ENCODE measurements around the gene LZTR1.
"Not testable (repeated sequence)": the region's sequence is repeated elsewhere in the genome, so short reads cannot be mapped to it uniquely, and the experiment has no call there.

Gene LZTR1

DNA sequence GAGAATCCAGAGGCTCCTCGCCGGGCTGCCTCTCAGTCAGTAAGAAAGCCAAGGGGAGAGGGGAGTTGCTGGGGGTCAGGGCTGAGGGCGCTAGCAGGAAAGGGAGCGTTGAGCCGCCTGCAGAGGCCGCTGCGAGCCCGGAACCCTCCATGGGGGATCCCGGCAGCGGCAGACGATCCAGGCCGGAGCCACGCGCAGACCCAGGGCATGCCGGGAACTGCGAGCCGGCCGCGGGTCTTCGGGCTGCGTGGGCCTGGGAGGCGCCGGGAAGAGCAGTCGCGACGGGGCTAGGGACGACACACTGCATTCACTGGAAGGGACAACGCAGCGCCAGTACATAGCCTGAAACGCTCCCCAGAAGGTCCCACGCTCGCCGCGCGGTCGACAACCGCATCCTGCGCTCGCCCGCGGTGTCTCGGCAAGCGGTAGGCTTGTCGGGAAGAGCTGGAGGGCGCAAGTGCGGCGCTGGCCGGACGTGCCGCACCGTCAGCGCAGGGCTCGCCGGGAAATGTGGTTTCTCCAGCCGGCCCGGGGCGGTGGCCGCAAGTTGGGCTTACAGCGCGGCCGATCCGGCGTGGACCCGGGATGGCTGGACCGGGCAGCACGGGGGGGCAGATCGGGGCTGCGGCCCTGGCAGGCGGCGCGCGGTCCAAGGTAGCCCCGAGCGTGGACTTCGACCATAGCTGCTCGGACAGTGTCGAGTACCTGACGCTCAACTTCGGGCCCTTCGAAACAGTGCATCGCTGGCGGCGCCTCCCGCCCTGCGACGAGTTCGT, at the start of gene LZTR1:
TSS of gene LZTR1 (plus strand) at position 511 of the 776 bp plus-strand sequence. CDS start at position 586, 75 bp downstream.
- peak in 1 of 2 experiments; percentile 80 for DNase-seq

- no peak for DNase-seq
These were observed 48.2 kb upstream of the LZTR1 start for GRCh38 chr22:20933910-20934309.

- not testable (repeated sequence) for DNase-seq
These were observed 47.0 kb upstream of the LZTR1 start for GRCh38 chr22:20935049-20935448.

- DNase-seq: not testable (repeated sequence)
These were observed 46.1 kb upstream of the LZTR1 start for GRCh38 chr22:20935780-20936539.

- no peak for DNase-seq
These were observed 44.9 kb upstream of the LZTR1 start for GRCh38 chr22:20937031-20937793.

- DNase-seq: no peak
These were observed 44.1 kb upstream of the LZTR1 start for GRCh38 chr22:20937794-20938671.

DNA sequence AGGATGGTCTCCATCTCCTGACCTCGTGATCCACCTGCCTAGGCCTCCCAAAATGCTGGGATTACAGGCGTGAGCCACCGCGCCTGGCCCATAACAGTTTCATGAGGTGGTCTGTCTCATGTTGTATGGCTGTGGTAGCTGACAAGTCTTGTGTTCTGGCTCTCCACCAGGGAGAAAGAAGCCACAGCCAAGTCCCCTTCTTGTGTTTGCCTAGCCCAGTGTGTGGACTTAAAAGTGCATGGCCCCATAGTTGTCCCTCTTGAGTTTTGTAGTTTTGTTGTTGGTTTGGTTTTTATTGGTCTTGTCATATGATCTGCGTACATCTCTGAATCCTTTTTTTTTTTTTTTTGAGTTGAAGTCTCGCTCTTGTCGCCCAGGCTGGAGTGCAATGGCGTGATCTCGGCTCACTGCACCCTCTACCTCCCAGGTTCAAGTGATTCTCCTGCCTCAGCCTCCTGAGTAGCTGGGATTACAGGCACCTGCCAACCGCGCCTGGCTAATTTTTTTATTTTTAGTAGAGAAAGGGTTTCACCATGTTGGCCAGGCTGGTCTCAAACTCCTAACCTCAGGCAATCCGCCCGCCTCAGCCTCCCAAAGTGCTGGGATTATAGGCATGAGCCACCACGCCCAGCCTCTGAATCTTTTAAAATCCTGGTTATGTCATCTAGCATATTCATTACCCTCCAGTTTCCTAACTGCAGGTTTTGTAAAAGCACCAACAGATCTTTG, 42.5 kb upstream of the LZTR1 start:
- DNase-seq: not testable (repeated sequence)

GRCh38 chr22:20940186-20940651, 41.9 kb upstream of the LZTR1 start:
- peak; percentile 54 to 89 for DNase-seq

GRCh38 chr22:20940904-20941385, 41.2 kb upstream of the LZTR1 start:
- no peak for DNase-seq

DNA sequence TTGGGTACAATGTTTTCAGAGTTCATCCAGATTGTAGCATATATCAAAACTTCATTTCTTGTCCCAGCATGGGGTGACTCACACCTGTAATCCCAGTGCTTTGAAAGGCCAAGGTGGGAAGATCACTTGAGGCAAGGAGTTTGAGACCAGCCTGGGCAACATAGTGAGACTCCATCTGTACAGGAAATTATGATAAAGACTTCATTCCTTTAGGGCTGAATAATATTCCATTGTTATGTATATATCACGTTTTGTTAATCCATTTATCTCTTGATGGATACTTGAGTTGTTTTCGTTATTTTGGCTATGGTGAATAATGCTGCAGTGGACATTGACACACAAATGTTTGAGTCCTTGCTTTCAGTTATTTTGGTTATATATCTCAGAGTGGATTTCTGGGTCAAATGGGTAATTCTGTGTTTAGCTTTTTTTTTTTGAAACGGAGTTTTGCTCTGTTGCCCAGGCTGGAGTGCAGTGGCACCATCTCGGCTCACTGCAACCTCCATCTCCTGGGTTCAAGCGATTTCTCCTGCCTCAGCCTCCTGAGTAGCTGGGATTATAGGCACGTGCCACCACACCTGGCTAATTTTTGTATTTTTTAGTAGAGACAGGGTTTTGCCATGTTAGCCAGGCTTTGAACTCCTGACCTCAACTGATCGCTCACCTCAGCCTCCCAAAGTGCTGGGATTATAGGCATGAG, 39.7 kb upstream of the LZTR1 start:
- DNase-seq: not testable (repeated sequence)

DNA sequence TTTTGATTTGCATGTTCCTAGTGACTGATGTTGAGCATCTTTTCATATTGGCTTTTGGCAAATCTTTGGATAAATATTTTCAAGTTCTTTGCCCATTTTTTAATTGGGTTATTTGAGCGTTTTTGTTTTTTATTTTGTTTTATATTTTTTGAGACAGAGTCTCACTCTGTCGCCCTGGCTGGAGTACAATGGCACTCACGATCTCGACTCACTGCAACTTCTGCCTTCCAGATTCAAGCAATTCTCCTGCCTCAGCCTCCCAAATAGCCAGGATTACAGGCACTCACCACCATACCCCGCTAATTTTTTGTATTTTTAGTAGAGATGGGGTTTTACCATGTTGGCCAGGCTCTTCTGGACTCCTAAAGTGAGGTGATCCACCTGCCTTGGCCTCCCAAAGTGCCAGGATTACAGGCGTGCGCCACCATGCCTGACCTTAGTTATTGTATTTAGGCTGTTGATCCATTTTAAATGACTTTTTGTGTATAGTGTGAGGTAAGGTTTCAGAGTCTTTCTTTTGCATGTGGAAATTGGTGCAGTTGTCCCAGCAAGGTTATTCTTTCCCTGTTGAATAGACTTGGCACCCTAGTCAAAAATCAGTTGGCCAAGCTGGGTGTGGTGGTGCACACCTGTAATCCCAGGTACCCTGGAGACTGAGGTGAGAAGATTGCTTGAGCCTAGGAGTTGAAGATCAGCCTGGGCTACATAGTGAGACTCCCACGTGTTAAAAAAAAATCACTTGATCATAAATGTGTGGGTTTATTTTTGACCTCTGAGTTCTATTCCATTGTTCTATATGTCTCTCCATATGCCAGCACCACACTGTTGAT, 38.8 kb upstream of the LZTR1 start:
- no peak for DNase-seq

- DNase-seq: no peak
These were observed 38.1 kb upstream of the LZTR1 start for GRCh38 chr22:20944042-20944441.

- DNase-seq: no peak
These were observed 36.5 kb upstream of the LZTR1 start for GRCh38 chr22:20945578-20945934.

DNA sequence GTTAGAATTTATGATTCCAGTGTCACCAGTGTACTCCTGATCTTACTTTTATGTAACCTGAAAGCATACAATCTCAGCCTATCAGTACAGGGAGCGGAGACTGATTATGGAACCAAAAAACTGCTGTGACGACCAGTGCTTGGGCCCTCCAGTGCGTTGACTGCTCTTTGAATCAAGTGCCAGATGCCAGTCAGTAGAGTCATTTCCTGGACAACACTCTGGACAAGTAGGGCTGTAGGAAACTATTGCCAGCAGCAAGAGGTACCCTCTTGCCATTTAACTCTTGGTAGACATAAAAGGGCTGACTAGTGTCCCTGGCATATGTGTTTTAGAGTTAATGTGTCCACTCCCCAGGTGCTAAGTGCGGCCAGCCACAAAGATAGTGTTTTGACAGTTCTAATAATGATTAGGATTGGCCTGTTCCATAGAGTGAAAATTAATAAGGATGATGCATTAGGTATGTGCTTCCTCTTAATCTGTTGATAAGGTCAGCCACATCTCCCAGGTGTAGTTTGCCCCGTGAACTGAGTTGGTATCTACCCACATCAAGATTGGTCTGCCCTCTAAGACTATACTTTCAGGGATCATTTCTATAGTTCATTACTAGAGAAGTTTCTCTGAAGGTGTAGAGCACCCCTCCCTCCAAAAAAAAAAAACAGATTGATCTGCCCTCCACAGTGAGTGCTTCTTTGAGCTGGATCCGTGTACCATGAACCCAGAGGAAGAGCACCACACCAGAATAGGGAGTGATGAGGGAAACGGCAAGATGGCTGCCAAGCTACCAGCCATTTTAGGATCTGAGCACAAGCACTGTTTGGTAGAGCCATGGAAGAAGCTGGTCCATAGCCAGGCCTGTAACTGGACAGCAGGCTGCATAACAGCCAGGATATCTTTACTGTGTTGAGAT, 35.8 kb upstream of the LZTR1 start:
- DNase-seq: no peak

DNA sequence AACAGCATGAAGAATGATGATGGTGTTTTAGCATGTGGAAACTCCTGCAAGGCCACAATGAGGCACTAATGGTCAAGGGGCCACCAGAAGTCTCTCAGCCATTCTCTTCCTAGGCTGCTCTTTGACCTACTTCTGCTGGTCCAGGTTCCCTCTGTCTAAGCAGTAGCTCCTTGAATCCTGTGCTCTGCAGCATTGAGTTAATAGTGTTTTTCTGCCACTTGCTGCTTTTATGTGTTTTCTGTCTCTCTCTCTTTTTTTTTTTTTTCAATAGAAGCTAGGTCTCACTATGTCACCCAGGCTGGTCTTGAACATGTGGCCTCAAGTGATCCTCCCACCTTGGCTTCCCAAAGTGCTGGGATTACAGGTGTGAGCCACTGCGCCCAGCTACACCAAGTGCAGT, 35.1 kb upstream of the LZTR1 start:
- no peak for DNase-seq

DNA sequence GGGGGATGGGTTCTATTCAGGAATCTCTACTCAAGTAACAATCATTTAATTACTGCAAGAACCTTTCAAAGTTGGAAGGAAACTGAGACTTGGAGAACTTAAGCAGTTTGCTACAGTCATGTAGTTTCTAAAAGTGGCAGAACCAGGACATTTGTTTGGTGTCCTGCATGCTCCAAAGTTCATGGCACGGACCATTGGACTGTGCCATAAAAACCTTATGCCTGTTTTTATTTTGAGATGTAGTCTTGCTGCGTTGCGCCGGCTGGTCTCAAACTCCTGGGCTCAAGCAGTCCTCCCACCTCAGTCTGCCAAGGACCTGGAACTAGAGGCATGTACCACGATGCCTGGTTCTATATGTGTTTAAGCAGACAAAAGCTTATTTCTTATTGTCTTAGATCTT, 33.6 kb upstream of the LZTR1 start:
- DNase-seq: no peak

DNA sequence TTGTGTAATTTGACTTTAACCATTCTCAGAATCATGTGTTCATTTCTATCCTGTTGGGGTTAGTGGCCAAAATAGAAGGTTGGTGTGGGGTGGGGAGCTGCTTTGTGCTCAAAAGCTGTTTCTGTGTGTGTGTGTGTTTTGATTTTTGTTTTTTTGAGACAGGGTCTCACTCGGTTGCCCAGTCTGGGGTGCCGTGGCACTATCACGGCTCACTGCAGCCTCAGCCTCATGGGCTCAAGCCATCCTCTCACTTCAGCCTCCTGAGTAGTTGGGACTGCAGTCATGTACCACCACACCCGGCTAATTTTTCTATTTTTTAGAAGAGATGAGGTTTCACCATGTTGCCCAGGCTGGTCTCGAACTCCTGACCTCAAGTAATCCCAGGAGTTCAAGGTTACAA, 33.1 kb upstream of the LZTR1 start:
- no peak for DNase-seq

DNA sequence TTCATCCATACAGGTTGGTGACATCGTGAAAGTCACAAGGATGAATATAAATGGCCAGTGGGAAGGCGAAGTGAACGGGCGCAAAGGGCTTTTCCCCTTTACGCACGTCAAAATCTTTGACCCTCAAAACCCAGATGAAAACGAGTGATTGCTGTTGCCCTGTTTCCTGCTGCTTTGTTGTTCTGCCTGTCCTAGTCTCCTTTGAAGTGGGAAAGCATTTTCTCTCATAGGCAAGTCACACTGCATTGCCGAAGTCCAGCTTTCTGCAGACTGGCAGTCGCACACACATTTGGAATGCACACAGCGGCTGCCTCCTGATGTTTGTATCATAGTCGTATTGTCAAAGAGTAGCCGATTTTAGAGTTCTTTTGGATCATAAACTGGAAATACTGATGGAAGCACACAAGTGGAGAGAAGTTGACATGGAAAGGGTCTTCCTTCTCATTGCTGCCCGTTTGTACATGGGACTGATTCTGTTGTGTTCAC, 32.4 kb upstream of the LZTR1 start:
- no peak for DNase-seq

All from NCI-H524 (cell line).